Neural crest cell (in vitro differentiated cells): ENCODE data around the gene EMC8. TPM values are rescaled to one million over a fixed set of nuclear protein-coding genes. Genes with fewer than 3 reads are reported as not detected.
A peak's percentile ranks its signal among the peaks of the same experiment; 100 is the strongest.

Experiments used
- DNase-seq: peaks from one replicate; pipeline ENCODE4 v3.0.0; 2021; ENCODE audit warnings: low read depth, mixed read lengths, low spot score
- H3K27ac Mint-ChIP-seq: one replicate; pipeline ENCODE4 v1.8.0; 2021; ENCODE audit warnings: mild to moderate bottlenecking, mixed read lengths; ENCODE audit not compliant: unreplicated experiment
- H3K27me3 Mint-ChIP-seq: 2 replicates; pipeline ENCODE4 v1.8.0; 2021; ENCODE audit warnings: low read depth, mild to moderate bottlenecking, mixed read lengths
- H3K36me3 Mint-ChIP-seq: 2 replicates; pipeline ENCODE4 v1.8.0; 2021; ENCODE audit warnings: low read depth, mild to moderate bottlenecking, mixed read lengths
- H3K4me1 Mint-ChIP-seq: 2 replicates; pipeline ENCODE4 v1.8.0; 2021; ENCODE audit warnings: mixed read lengths
- H3K4me3 Mint-ChIP-seq: one replicate; pipeline ENCODE4 v1.8.0; 2021; ENCODE audit warnings: mild to moderate bottlenecking, mixed read lengths
- H3K9me3 Mint-ChIP-seq: 2 replicates; pipeline ENCODE4 v1.8.0; 2021; ENCODE audit warnings: mixed read lengths
- CTCF ChIP-seq: fragments of 200-600 bp; sonication (generic); conservative IDR thresholded peaks from 2 replicates; pipeline ENCODE4 v1.5.0; 2021; ENCODE audit warnings: antibody characterized with exemption, mild to moderate bottlenecking
- total RNA-seq: library from RNA; stranded (reverse); gene quantifications from 2 replicates; pipeline ENCODE4 v1.2.1, GENCODE V29; 2021

The EMC8 gene
- total RNA-seq, 1 donor from 2014 or later = 44.1 TPM

GRCh38 chr16:85753976-85754375, 45.4 kb downstream of the EMC8 start:
- H3K9me3 Mint-ChIP-seq = no peaks in the 10 kb centered on the region
- no peak for DNase-seq
- no peak overlapping the region for H3K27ac Mint-ChIP-seq
- no peak overlapping the region for H3K4me3 Mint-ChIP-seq
- no peak for TF ChIP-seq CTCF
- no peaks in the 10 kb centered on the region for H3K36me3 Mint-ChIP-seq
- H3K4me1 Mint-ChIP-seq = peaks cover 5% of the 10 kb centered on the region
- peaks cover 42% of the 10 kb centered on the region for H3K27me3 Mint-ChIP-seq

- H3K27me3 Mint-ChIP-seq = peaks cover 41% of the 10 kb centered on the region
- no peak overlapping the region for H3K27ac Mint-ChIP-seq
- TF ChIP-seq CTCF = no peak
- no peak overlapping the region for H3K4me3 Mint-ChIP-seq
- H3K4me1 Mint-ChIP-seq = peaks cover 5% of the 10 kb centered on the region
- H3K9me3 Mint-ChIP-seq = no peaks in the 10 kb centered on the region
- DNase-seq = no peak
- no peaks in the 10 kb centered on the region for H3K36me3 Mint-ChIP-seq
Observed at GRCh38 chr16:85753559-85753958, 45.8 kb downstream of the EMC8 start.

- no peak overlapping the region for H3K27ac Mint-ChIP-seq
- no peaks in the 10 kb centered on the region for H3K9me3 Mint-ChIP-seq
- H3K27me3 Mint-ChIP-seq = peaks cover 48% of the 10 kb centered on the region
- H3K4me3 Mint-ChIP-seq = peak overlapping the region; percentile 32
- peak; percentile 42 for TF ChIP-seq CTCF
- peaks cover 5% of the 10 kb centered on the region for H3K4me1 Mint-ChIP-seq
- H3K36me3 Mint-ChIP-seq = no peaks in the 10 kb centered on the region
- DNase-seq = peak; percentile 23
Observed at GRCh38 chr16:85752511-85753420, 46.6 kb downstream of the EMC8 start.

GRCh38 chr16:85751698-85752501, 47.4 kb downstream of the EMC8 start:
- peaks cover 55% of the 10 kb centered on the region for H3K27me3 Mint-ChIP-seq
- no peaks in the 10 kb centered on the region for H3K9me3 Mint-ChIP-seq
- no peak for TF ChIP-seq CTCF
- H3K27ac Mint-ChIP-seq = no peak overlapping the region
- peaks cover 5% of the 10 kb centered on the region for H3K4me1 Mint-ChIP-seq
- peak overlapping the region; percentile 49 for H3K4me3 Mint-ChIP-seq
- no peak for DNase-seq
- H3K36me3 Mint-ChIP-seq = no peaks in the 10 kb centered on the region

- Mint-ChIP-seq H3K4me3 (peak within 1 kb of the TSS; percentile 89), H3K27me3 (peaks cover 52% of the 10 kb centered on the region), H3K4me1 (peaks cover 5% of the 10 kb centered on the region), H3K27ac (no peak within 1 kb of the TSS), H3K9me3 (no peaks in the 10 kb centered on the region), H3K36me3 (no peaks in the 10 kb centered on the region)
- DNase-seq = peak; percentile 23
- TF ChIP-seq CTCF = no peak
Observed at GRCh38 chr16:85750827-85751697, 48.3 kb downstream of the EMC8 start, which contains the start of gene C16orf74. Gene C16orf74 (minus strand): TSS chr16:85751096. CDS start chr16:85735217, 15,879 bp downstream.
